Activated effector memory CD4-positive, alpha-beta T cell treated with anti-CD3 and anti-CD28 coated beads, Interleukin-2, amount 50 U/mL, for 16 hours (primary cell): Measurements from ENCODE around the gene MEOX2.

Experiments used
- DNase-seq: peaks from one replicate; pipeline ENCODE4 v3.0.0-alpha.2; 2020

Gene MEOX2

DNA sequence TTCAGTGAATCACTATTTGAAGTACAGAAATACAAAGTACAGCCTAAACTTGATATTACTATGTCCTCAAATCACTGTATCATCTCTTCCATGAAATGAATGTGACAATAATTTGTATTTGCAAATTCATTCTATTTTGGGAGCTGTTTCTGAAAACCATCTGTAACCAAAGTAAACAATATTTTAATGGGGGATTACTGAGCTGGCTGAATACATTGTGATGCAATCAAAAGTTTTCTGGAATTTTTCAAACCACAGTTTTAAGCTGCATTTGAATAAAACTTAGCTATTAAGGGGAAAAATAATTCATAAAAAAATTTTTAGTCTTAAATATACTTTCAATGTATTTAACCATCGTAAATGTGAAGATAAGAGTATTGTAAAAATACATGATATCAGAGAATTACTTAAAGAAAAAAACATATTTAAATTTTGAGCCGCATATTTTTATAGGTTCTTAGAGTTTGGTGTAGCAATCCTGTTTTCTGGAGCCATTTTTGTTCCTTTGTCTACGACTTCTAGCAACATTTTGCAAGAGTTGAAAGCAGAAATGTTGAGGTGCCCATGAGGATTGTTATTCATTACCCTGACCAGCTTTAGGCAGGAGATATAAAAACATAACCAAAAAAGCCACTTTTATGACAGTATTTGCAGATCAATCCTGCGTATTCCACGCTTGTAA, 78.8 kb downstream of the MEOX2 start:
- no peak for DNase-seq

DNA sequence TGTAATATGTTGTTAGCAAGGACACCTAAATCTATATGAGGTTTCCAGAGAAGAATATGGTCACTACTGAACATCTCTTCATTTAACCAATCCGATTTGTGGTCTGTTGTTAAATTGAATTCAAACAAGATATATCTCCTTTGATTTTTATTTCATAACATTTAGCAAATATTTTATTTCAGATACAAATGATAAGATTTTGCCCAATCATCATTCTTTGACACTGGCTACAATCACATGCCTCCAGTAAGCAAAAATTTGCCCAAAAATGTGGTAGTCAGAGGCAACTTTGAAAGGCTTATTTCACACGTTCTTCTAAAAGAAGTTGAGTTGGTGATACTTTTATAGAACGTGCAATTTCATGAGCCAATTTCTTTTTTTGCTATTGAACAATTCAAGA, 79.9 kb downstream of the MEOX2 start:
- no peak for DNase-seq

DNA sequence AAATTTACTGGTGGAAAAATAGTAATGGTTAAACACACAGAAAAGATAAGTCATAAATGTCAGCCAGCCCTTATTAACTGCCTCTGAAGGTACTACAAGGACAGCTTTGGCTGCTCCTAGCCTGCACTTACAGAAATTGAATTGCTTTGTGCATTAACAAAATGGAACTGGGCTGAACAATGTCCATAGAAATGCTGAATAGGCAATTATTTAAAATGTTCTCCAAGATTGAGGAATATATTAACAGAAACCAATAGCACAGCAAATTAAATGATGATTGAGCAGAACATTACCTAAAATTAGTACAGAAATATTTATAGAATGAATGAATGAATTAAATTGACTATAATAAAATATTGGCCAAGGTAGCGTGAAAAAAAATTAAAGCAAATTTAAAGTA, 82.3 kb downstream of the MEOX2 start:
- DNase-seq, result no peak

DNA sequence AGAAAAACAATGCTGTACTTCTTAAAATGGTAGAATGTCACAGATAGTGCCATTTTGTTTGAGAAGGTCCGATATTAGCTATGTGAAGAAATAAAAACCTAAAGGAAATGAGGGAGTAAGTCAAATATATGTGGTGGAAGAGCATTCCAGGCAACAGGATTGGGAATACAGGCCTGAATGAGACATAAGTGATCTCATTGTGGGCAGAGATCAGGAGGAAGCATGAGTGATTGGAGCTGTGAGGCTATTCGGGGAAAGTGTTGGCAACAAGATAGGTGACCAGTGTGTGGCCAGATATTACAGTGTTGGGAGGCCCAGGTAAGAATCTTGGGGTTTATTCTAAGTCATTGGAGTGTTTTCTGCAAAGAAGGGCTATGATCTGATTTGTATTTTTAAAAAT, 83.4 kb downstream of the MEOX2 start:
- no peak for DNase-seq

DNA sequence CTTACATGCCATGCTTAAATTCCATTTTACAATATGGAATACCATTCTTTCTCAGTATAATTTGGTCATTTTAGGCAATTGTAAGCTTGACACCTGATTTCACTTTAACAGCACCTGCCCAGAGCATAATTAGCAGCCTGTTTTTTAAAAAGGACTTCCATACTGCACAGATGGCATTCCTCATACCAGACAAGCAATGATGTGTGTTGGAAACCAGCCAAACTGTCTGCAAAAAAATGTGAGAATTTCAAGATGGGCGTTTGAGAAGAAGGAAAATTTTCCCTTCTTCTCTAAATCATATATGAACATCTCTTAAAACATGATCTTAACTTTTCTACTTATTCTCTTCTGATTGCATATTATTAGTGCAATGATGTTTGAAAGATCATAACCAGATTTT, 84.2 kb downstream of the MEOX2 start:
- DNase-seq, result no peak

DNA sequence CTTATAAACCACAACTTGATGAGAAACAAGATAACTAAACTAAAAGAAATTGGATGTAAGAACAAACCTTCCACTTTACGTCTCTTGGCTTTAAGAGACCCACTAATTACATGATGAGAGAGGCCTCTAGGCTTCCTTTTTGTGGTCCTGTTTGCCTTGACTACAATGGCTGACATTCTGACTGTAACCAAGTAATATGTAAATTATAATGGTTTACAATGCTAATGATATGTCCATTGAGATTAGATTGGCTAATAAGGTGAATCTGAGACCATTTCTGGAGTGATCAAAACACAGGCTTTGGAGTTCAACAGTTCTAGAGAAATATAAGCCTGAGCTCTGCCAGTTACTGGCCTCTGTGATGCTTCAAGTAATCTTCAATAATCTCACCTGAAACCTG, 85.3 kb downstream of the MEOX2 start:
- no peak for DNase-seq

DNA sequence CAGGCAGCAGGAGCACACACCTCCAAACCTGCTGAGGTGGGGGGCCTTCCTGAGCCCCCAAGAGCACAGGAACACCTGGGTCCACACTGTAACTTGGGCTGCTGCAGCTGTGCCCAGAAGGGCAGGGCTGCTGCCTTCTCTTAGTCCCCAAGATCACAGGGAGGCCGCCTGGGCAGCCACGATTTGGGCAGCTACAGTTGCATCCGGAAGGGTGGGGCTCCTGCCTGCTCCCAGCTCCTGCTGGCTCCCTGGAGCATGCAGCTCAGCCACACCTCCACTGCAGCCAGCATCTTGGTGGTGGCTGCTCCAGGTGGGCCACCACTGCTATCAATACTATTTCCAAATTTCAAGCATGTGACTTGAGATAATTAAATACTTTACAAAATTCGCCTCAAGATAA, 86.2 kb downstream of the MEOX2 start:
- no peak for DNase-seq

DNA sequence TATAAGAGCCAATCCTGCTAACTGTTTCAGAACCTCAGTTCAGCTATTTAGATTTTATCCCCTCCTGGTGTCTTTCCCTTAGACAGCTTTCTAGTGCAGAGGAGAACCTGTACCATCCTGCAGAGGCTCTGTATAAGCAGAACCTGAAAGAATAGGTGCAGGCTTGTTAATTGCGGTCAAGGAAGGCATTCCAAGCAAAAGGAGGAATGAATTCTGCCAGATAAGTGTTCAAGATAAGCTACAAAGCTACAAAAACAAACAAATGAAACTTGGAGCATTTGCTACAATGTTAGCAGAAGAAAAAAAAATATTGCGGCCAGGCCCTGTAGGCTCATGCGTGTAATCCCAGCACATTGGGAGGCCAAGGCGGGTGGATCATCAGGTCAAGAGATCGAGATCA, 92.0 kb downstream of the MEOX2 start:
- no peak for DNase-seq

DNA sequence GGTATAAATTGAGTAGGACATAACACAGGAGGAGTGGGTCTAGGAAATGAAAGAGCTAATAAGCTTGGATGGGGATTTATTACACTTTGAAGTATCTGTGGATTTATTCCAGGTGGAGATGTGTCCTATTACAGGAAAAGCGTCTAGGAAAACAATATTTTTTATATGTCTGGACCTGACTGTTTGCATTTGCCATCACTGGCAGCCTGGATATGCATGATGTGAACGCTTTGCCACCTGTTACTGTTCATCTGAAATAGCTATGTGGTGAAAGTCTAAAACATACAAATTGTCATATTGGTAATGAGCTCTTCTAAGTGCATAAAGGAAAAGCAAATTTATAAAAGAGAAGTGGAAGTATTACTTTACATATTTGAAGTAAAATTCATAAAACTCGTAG, 93.1 kb downstream of the MEOX2 start:
- no peak for DNase-seq

DNA sequence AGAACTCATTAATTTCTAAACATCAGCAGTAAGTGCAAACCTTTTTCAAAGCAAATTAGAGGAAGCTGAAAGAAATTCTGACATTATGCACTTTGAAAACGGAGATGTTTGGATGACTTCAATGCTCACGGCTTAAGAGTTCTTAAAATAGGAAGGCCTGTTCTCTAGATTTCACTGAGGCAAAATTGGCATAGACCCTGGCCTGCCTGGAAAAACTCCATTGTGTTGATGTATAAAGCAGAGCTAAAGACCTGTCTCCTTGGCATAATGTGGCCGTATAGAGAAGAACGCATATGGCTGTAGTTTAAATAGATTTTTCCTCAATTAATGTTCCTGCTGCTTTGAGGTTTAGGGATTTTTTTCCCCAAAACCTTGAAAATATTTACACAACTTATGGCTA, 100.2 kb downstream of the MEOX2 start:
- DNase-seq, result no peak

DNA sequence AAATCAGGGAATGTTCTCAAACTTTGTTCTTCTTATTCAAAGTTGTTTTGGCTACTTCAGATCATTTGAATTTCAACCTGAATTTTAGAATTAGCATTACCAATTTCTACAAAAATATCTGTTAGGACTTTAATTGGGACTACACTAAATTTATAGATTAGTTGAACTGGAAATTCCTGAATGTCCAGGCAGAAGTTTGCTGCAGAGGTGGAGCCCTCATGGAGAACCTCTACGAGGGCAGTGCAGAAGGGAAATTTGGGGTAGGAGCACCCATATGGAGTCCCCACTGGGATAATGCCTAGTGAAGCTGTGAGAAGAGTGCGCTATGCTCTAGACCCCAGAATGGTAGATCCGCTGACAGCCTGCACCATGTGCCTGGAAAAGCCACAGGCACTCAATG, 101.9 kb downstream of the MEOX2 start:
- DNase-seq, result no peak

DNA sequence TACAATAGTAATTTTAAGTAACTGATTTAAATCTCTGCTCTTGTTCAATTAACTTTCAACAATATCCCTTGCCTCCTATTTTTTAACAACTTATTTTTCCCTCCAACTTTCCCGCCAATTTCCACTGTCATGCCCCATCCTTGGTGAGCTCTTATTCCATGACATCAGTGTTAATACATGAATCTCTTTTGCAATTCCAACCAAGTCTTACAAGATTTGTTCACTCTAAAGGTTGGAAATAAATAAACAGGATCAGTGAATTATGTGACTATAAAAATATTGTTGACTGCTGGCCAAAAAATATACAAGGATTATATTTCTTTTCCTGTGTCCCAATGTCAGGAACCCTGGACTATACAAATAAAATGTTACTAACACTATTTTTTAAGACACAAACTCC, 103.7 kb downstream of the MEOX2 start:
- DNase-seq, result no peak

DNA sequence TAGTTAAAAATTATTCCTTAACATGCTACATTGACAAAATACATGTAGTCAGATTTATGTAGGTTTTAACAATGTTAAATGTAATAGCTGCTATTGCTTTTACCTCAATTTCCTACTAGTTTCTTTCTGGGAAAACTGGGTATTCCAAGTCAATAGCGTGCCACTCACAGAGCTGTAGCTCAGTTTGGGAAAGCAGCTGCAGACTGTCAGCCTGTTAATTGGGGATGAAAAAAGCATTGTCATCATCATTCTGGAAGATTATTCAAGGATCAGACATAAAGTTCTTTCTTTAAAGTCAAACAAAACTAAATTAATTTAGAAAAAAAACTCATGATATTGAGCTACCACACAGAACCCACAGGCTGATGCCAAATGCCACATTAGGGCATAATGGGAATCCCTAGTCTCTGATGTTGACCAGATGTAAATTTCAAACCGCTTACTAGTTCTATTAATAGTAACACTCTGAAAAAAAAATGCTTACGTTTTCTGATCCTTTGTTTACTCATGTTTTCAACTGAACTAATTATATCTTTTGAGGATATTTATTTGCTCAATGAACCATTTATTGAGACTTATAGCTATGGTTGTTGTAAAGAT, 105.0 kb downstream of the MEOX2 start:
- DNase-seq, result no peak

DNA sequence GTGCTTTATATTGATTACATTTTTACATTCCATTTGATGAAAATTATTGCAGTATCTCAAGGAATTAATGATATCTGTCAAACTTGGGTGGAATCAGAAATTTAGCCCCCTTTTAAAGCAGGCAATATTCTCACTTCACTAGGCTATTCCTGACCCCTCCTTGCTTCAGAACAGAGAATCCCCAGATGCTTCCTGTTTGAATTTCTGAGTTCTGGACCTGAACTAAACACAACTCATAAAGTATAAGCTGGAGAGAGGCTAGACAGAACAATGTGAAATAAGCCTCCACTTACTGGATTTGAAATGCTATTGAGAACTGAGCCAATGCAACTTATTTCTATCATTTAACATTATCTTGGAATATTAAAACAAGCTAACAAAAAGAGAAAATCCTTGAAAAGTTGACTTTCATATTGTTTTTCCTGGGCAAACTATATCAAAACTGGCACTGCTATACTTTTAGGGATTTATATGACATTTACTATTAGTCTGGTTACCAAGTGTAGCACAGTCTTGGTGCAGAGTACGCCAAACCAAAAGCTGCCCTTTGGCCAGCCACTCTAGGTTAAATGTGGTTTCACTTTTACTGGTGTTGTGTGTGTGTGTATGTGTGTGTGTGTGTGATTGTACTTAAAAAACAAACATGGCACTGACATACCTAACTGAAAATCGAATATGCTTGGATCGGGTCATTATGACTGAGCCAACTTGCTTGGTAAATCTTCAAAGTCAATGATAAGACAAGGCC, 105.7 kb downstream of the MEOX2 start:
- DNase-seq, result no peak

DNA sequence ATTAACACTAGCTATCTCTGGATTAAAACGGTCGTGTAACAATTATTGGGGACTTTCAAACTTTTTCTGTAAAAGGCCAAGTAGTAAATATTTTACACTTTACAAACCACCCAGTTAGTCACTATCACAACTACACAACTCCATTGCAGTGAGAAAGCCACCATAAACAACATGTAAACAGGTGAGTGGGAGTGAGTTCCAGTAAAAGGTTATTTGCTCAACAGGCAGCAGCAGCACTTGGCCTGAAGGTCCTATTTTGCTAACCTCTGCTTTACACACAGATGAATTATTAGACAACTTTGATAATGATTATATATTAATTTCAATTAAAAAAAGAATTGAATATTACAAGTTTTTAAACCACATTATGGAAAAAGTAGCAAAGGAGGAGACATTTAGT, 108.9 kb downstream of the MEOX2 start:
- DNase-seq, result no peak

DNA sequence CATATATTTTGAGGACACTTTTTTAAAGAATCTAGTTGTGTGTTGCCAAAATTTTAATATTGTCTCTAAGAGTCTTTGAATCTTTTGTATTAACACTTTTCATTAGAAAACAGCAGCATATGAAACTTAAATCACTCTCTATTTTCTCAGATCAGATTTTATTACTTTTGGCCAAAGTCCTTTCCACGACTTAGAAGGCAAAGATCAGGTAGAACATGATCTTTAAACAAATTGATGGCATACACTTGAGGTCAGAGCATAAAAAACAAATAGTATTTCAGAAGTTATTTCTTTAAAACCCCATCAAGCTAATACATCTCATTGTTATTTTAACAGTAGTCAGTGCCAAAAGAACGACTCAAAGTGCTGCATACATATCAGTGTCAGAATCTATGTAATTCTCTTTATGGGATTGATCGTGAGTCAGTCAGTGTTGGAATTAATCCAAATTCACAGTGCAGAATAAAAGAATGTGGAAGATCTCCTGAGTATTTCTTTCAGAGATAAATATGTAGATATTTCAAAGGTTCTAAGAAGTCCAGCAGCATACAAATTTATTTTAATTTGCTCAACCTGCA, 115.1 kb downstream of the MEOX2 start:
- no peak for DNase-seq

DNA sequence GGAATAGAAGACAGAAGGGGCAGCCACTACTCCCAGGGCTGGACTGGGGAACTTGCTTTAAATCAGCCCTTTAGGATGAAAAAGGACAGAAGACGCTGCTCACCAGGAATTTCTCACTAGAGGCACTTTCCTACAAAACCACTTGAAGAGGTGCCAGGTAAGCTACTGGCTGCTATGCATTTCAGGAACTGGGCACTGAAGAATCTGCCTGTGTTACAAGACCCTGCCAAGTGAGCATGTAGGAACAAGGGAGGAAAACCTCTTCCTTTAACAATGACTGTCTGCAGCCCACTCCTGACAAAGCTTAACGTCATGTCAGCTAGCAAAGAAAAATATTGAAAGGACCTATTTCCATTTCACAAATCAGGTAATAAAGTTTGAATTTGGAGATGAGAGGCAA, 118.8 kb downstream of the MEOX2 start:
- no peak for DNase-seq

DNA sequence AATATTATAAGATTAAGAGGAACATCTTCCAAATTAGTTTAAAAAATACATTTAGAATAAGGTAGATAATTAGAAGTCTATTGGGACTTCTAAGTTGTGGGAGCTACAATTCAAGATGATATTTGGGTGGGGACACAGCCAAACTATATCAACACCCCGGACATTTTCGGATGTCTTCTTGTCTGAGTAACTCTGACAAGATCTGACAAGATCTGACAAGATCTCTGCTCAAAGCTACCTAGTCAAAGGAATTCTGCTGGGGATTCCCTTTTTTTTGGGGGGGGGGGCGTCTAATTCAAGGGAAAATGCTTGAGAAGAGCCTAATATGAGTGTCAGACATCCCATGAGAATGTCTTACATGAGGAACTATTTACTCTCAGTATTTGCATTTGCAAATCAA, 119.4 kb downstream of the MEOX2 start:
- DNase-seq, result no peak

DNA sequence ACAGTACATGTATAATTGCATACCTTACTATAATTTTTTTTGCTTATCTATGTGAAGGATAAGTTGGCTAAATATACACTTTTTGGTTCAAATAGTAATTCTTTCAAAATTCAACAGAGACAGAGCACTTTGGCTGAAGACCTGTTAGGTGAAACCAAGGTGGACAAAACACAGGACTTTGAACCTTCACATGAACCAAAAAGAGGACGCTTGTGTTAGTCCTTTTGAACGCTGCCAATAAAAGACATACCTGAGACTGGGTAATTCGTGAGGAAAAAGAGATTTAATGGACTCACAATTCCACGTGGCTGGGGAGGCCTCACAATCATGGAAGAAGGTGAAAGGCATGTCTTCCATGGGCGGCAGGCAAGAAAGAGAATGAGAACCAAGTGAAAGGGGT, 120.0 kb downstream of the MEOX2 start:
- DNase-seq, result no peak

DNA sequence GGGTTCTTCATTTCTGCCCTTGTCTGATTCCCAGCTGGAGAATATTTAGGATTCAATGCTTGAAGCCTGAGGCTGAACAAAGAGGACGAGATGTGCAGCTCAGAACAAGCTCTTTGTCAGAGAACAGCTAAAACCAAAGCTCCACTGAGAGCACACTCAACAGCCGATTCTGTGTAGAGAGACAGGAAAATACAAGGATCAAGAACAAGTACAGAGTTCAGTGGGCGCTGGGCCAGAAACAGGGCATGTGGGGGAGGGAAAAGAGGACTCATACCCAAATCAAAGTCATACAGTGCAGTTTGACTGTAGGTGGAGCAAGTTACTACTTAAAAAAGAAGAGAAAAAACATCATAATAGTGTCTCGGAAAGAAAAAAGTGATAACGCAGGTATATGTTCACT, 124.6 kb downstream of the MEOX2 start, which contains the start of gene AGMO:
TSS of gene AGMO (minus strand) at position 181 of the 400 bp plus-strand sequence.
- DNase-seq, result no peak
